ENCODE data around the gene ADK.
"Not testable (repeated sequence)": the region's sequence is repeated elsewhere in the genome, so short reads cannot be mapped to it uniquely, and the experiment has no call there.

DNA sequence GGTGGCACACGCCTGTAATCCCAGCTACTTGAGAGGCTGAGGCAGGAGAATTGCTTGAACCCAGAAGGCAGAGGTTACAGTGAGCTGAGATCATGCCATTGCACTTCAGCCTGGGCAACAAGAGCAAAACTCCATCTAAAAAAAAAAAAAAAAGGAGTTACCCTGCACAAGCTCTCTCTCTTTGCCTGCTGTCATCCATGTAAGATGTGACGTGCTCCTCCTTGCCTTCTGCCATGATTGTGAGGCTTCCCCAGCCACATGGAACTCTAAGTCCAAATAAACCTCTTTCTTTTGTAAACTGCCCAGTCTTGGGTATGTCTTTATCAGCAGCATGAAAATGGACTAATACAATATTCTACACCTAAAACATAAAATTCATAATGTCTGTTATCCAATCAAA lies 429.4 kb downstream of the ADK start:
- not testable (repeated sequence) for TF ChIP-seq CTCF (conservative IDR thresholded peaks at IDR 0.05; ENCODE audit: low read depth, low read length); RFX5 (IDR thresholded peaks at IDR 0.05; ENCODE audit: low read depth, low read length); SMC3 (IDR thresholded peaks at IDR 0.05; ENCODE audit: low read depth, low read length); MAFK (IDR thresholded peaks at IDR 0.05; ENCODE audit: low read depth, low read length); USF2 (IDR thresholded peaks at IDR 0.05; ENCODE audit: low read depth, low read length); POLR2A (IDR thresholded peaks at IDR 0.05; ENCODE audit: low read depth, low read length); BHLHE40 (IDR thresholded peaks at IDR 0.05; ENCODE audit: low read depth, low read length)

Data from IMR-90 (cell line).